HepG2 (cell line): ENCODE data around the gene BIRC7. TPM values are rescaled to one million over a fixed set of nuclear protein-coding genes. Genes with fewer than 3 reads are reported as not detected.

Experiments
- BCL6 ChIP-seq: IDR thresholded peaks from 2 replicates; pipeline ENCODE4 v1.6.1; 2016; ENCODE audit warnings: missing genetic modification reagents, missing compliant biosample characterization
- EED ChIP-seq: sonication (generic); formaldehyde crosslinking; IDR thresholded peaks from 2 replicates; pipeline ENCODE4 v1.5.0; 2020; ENCODE audit warnings: mild to moderate bottlenecking, missing genetic modification reagents
- GFI1 ChIP-seq: sonication (generic); formaldehyde crosslinking; IDR thresholded peaks from 2 replicates; pipeline ENCODE4 v1.5.0; 2020; ENCODE audit warnings: missing genetic modification reagents, mild to moderate bottlenecking, borderline replicate concordance
- KLF6 ChIP-seq: IDR thresholded peaks from 2 replicates; pipeline ENCODE4 v1.8.0; 2016; ENCODE audit warnings: missing biosample characterization, missing genetic modification reagents
- MIER3 ChIP-seq: IDR thresholded peaks from 2 replicates; pipeline ENCODE4 v1.6.1; 2016; ENCODE audit warnings: missing compliant biosample characterization, borderline replicate concordance
- MLLT10 ChIP-seq: sonication (generic); formaldehyde crosslinking; IDR thresholded peaks from 2 replicates; pipeline ENCODE4 v1.4.0; 2020; ENCODE audit warnings: missing genetic modification reagents
- NFIC ChIP-seq: IDR thresholded peaks from 2 replicates; pipeline ENCODE4 v1.6.1; 2012; ENCODE audit warnings: mild to moderate bottlenecking, low read length, inconsistent platforms
- NR1H2 ChIP-seq: sonication (generic); formaldehyde crosslinking; IDR thresholded peaks from 2 replicates; pipeline ENCODE4 v1.8.1; 2022; ENCODE audit warnings: low read depth, missing genetic modification reagents, borderline replicate concordance
- PAF1 ChIP-seq: IDR thresholded peaks from 2 replicates; pipeline ENCODE4 v1.6.1; 2016; ENCODE audit warnings: missing genetic modification reagents, missing compliant biosample characterization
- SKI ChIP-seq: fragments of 450-650 bp; IDR thresholded peaks from one replicate; pipeline ENCODE4 v1.6.1; 2018; ENCODE audit warnings: mild to moderate bottlenecking; ENCODE audit not compliant: partially characterized antibody
- SMAD9 ChIP-seq: sonication (generic); formaldehyde crosslinking; IDR thresholded peaks from 2 replicates; pipeline ENCODE4 v1.5.1; 2020; ENCODE audit warnings: mild to moderate bottlenecking, missing genetic modification reagents
- TP53 ChIP-seq: sonication (generic); formaldehyde crosslinking; conservative IDR thresholded peaks from 2 replicates; pipeline ENCODE4 v1.4.0; 2020; ENCODE audit warnings: missing genetic modification reagents
- ZFAT ChIP-seq: sonication (generic); formaldehyde crosslinking; conservative IDR thresholded peaks from 2 replicates; pipeline ENCODE4 v1.8.1; 2023; ENCODE audit warnings: missing genetic modification reagents, inconsistent platforms
- ZFX ChIP-seq: sonication (generic); formaldehyde crosslinking; IDR thresholded peaks from 2 replicates; pipeline ENCODE4 v1.4.0; 2020; ENCODE audit warnings: mild to moderate bottlenecking, low read depth, missing genetic modification reagents, moderate library complexity
- ZMAT5 ChIP-seq: sonication (generic); formaldehyde crosslinking; IDR thresholded peaks from 2 replicates; pipeline ENCODE4 v1.5.0; 2020; ENCODE audit warnings: mild to moderate bottlenecking, low read depth, missing genetic modification reagents, borderline replicate concordance
- ZNF10 ChIP-seq: sonication (generic); formaldehyde crosslinking; IDR thresholded peaks from 2 replicates; pipeline ENCODE4 v1.4.0; 2020; ENCODE audit warnings: mild to moderate bottlenecking, low read depth, missing genetic modification reagents, borderline replicate concordance
- ZNF20 ChIP-seq: sonication (generic); formaldehyde crosslinking; IDR thresholded peaks from 2 replicates; pipeline ENCODE4 v1.4.0; 2020; ENCODE audit warnings: mild to moderate bottlenecking, moderate library complexity, missing genetic modification reagents
- ZNF263 ChIP-seq: sonication (generic); formaldehyde crosslinking; IDR thresholded peaks from 2 replicates; pipeline ENCODE4 v1.4.0; 2020; ENCODE audit warnings: missing genetic modification reagents
- ZNF264 ChIP-seq: sonication (generic); formaldehyde crosslinking; IDR thresholded peaks from 2 replicates; pipeline ENCODE4 v1.4.0; 2020; ENCODE audit warnings: missing genetic modification reagents
- ZNF329 ChIP-seq: sonication (generic); formaldehyde crosslinking; IDR thresholded peaks from 2 replicates; pipeline ENCODE4 v1.9.0; 2021; ENCODE audit warnings: low read depth, mild to moderate bottlenecking, missing genetic modification reagents
- ZNF703 ChIP-seq: sonication (generic); formaldehyde crosslinking; IDR thresholded peaks from 2 replicates; pipeline ENCODE4 v1.5.1; 2020; ENCODE audit warnings: missing genetic modification reagents, mild to moderate bottlenecking, moderate library complexity, borderline replicate concordance
- polyA plus RNA-seq, 8 experiments: library from polyadenylated mRNA; depleted of rRNA in 3 of 8; stranded (reverse) in 7 of 8; unstranded in 1 of 8; fragments of >200 nt; fragmentation: Illumina TruSeq in 4 of 8; extraction: Trizol in 4 of 8; gene quantifications; 2 replicates each; pipeline versions ENCODE4 v1.2.1 to v1.2.3, GENCODE V29; 2011 to 2016; ENCODE audit warnings: low read depth in 4 of 8, missing spikeins in 1 of 8, mixed read lengths in 1 of 8; ENCODE audit not compliant: insufficient read depth in 1 of 8
- total RNA-seq, 5 experiments: library from RNA; depleted of rRNA; stranded (reverse); fragments of >200 nt; fragmentation: Illumina TruSeq; extraction: Trizol; gene quantifications; 2 replicates each; pipeline ENCODE4 v1.2.3, GENCODE V29; 2016; ENCODE audit warnings: low read depth in 1 of 5
- TF ChIP-seq, protein P1 (sequence below): IDR thresholded peaks from 2 replicates; pipeline ENCODE4 v1.6.1; 2016; ENCODE audit warnings: missing biosample characterization, missing genetic modification reagents, low read depth
- TF ChIP-seq, protein P2 (sequence below): sonication (generic); formaldehyde crosslinking; IDR thresholded peaks from 2 replicates; pipeline ENCODE4 v1.4.0; 2020; ENCODE audit warnings: missing genetic modification reagents
- TF ChIP-seq, protein P3 (sequence below): sonication (generic); formaldehyde crosslinking; IDR thresholded peaks from 2 replicates; pipeline ENCODE4 v1.8.1; 2023; ENCODE audit warnings: missing genetic modification reagents, mild to moderate bottlenecking, borderline replicate concordance
- TF ChIP-seq, protein P4 (sequence below): sonication (generic); formaldehyde crosslinking; IDR thresholded peaks from 2 replicates; pipeline ENCODE4; 2020; ENCODE audit warnings: missing genetic modification reagents, mild to moderate bottlenecking, borderline replicate concordance

Gene BIRC7
- total and polyA plus RNA-seq, 2 of the 13 experiments (the other 11 are each of a cell fraction or from before 2014, with no cell fraction given), result 0.27 to 5.1 TPM

GRCh38 chr20:63235399-63235983, at the start of gene BIRC7 (continued):
- TF ChIP-seq SKI, result no peak
- TF ChIP-seq ZNF703, result no peak
- no peak for TF ChIP-seq BCL6 (CRISPR knock-in tag)
- TF ChIP-seq ZMAT5 (CRISPR knock-in tag), result no peak
- TF ChIP-seq, protein P1, sequence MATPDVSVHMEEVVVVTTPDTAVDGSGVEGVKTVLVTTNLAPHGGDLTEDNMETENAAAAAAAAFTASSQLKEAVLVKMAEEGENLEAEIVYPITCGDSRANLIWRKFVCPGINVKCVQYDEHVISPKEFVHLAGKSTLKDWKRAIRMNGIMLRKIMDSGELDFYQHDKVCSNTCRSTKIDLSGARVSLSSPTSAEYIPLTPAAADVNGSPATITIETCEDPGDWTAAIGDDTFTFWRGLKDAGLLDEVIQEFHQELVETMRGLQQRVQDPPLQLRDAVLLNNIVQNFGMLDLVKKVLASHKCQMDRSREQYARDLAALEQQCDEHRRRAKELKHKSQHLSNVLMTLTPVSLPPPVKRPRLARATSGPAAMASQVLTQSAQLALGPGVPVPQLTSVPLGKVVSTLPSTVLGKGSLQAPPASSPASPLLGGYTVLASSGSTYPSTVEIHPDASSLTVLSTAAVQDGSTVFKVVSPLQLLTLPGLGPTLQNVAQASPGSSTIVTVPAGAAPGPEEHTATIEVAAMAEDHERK, result no peak
- TF ChIP-seq GFI1, result no peak; the same call in 1 of the 2 replicates
- no peak for TF ChIP-seq ZNF264 (CRISPR knock-in tag)
- no peak for TF ChIP-seq ZNF20 (CRISPR knock-in tag)
- TF ChIP-seq SMAD9, result no peak
- no peak for TF ChIP-seq NR1H2 (CRISPR knock-in tag)
- no peak for TF ChIP-seq ZFAT (CRISPR knock-in tag)
- no peak for TF ChIP-seq PAF1 (CRISPR knock-in tag)
- TF ChIP-seq, protein P2, sequence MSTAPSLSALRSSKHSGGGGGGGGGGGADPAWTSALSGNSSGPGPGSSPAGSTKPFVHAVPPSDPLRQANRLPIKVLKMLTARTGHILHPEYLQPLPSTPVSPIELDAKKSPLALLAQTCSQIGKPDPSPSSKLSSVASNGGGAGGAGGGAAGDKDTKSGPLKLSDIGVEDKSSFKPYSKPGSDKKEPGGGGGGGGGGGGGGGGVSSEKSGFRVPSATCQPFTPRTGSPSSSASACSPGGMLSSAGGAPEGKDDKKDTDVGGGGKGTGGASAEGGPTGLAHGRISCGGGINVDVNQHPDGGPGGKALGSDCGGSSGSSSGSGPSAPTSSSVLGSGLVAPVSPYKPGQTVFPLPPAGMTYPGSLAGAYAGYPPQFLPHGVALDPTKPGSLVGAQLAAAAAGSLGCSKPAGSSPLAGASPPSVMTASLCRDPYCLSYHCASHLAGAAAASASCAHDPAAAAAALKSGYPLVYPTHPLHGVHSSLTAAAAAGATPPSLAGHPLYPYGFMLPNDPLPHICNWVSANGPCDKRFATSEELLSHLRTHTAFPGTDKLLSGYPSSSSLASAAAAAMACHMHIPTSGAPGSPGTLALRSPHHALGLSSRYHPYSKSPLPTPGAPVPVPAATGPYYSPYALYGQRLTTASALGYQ (CRISPR knock-in tag), result no peak
- 0 out of 2 replicates have a peak, but pooled peaks have one; percentile 61 for TF ChIP-seq KLF6
- TF ChIP-seq, protein P3, sequence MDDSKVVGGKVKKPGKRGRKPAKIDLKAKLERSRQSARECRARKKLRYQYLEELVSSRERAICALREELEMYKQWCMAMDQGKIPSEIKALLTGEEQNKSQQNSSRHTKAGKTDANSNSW, result no peak
- no peak for TF ChIP-seq MLLT10 (CRISPR knock-in tag)
- no peak for TF ChIP-seq ZNF10 (CRISPR knock-in tag)
- TF ChIP-seq, protein P4, sequence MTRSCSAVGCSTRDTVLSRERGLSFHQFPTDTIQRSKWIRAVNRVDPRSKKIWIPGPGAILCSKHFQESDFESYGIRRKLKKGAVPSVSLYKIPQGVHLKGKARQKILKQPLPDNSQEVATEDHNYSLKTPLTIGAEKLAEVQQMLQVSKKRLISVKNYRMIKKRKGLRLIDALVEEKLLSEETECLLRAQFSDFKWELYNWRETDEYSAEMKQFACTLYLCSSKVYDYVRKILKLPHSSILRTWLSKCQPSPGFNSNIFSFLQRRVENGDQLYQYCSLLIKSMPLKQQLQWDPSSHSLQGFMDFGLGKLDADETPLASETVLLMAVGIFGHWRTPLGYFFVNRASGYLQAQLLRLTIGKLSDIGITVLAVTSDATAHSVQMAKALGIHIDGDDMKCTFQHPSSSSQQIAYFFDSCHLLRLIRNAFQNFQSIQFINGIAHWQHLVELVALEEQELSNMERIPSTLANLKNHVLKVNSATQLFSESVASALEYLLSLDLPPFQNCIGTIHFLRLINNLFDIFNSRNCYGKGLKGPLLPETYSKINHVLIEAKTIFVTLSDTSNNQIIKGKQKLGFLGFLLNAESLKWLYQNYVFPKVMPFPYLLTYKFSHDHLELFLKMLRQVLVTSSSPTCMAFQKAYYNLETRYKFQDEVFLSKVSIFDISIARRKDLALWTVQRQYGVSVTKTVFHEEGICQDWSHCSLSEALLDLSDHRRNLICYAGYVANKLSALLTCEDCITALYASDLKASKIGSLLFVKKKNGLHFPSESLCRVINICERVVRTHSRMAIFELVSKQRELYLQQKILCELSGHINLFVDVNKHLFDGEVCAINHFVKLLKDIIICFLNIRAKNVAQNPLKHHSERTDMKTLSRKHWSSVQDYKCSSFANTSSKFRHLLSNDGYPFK (CRISPR knock-in tag), result no peak; the same call in 1 of the 2 replicates
- TF ChIP-seq ZNF329 (CRISPR knock-in tag), result 0 out of 2 replicates have a peak, but pooled peaks have one; percentile 57
- no peak for TF ChIP-seq EED
- TF ChIP-seq MIER3 (CRISPR knock-in tag), result 0 out of 2 replicates have a peak, but pooled peaks have one; percentile 15
- no peak for TF ChIP-seq TP53 (CRISPR knock-in tag)
- peak; percentile 57; the same call in 1 of the 2 replicates for TF ChIP-seq ZNF263 (CRISPR knock-in tag)
- TF ChIP-seq NFIC, result no peak
- TF ChIP-seq ZFX (CRISPR knock-in tag), result peak; percentile 52
